NB4 (cell line): Measurements from ENCODE around the gene LTBP1.

Source experiments
- MAX ChIP-seq: IDR thresholded peaks from 2 replicates; pipeline ENCODE4 v1.6.1; 2011; ENCODE audit warnings: low read depth, low read length
- POLR2A ChIP-seq: IDR thresholded peaks from 2 replicates; pipeline ENCODE4 v1.6.1; 2011; ENCODE audit warnings: mild to moderate bottlenecking; ENCODE audit not compliant: insufficient read length; ENCODE audit errors: extremely low read depth
- TF ChIP-seq, protein P1 (sequence below): IDR thresholded peaks from one replicate; pipeline ENCODE4 v1.5.1; 2012; ENCODE audit warnings: low read depth, low read length

DNA sequence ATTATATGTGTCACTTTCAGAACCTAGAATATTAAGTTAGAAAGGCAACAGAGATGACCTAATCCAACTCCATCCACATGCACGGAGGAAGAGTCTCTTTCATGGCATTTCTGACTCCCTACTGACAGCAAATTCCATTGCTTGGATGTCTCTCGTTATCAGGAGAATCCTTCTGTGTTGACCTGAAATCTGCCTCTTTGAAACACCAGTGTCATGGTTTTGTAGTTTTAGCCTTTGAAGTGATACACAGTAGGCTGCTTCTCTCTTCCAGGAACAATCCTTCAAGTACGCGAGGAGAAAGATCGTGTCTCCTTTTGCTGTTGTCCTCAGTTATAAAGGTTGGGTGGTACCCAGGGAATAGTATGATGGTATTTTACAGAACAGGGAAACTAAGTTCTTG, 327.8 kb downstream of the LTBP1 start:
- TF ChIP-seq, protein P1, sequence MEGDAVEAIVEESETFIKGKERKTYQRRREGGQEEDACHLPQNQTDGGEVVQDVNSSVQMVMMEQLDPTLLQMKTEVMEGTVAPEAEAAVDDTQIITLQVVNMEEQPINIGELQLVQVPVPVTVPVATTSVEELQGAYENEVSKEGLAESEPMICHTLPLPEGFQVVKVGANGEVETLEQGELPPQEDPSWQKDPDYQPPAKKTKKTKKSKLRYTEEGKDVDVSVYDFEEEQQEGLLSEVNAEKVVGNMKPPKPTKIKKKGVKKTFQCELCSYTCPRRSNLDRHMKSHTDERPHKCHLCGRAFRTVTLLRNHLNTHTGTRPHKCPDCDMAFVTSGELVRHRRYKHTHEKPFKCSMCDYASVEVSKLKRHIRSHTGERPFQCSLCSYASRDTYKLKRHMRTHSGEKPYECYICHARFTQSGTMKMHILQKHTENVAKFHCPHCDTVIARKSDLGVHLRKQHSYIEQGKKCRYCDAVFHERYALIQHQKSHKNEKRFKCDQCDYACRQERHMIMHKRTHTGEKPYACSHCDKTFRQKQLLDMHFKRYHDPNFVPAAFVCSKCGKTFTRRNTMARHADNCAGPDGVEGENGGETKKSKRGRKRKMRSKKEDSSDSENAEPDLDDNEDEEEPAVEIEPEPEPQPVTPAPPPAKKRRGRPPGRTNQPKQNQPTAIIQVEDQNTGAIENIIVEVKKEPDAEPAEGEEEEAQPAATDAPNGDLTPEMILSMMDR = no peak
- no peak for TF ChIP-seq POLR2A
- TF ChIP-seq MAX = no peak
